Colonic mucosa (tissue), 4 donors: Measurements from ENCODE around the gene ABHD3. TPM values are rescaled to one million over a fixed set of nuclear protein-coding genes. Genes with fewer than 3 reads are reported as not detected.

Source experiments
- DNase-seq: peaks from one replicate; pipeline ENCODE4 v3.0.0-alpha.2; 2020
- H3K27ac ChIP-seq: fragments of 200-600 bp; one replicate; pipeline ENCODE4 v1.8.0; 2021
- H3K27me3 ChIP-seq: fragments of 200-600 bp; one replicate; pipeline ENCODE4 v1.8.0; 2021
- H3K36me3 ChIP-seq: fragments of 200-600 bp; one replicate; pipeline ENCODE4 v1.8.0; 2021
- H3K4me1 ChIP-seq: fragments of 200-600 bp; one replicate; pipeline ENCODE4 v1.8.0; 2021; ENCODE audit warnings: mild to moderate bottlenecking
- H3K4me3 ChIP-seq: fragments of 200-600 bp; one replicate; pipeline ENCODE4 v1.8.0; 2021
- H3K9ac ChIP-seq, 2 donors: one replicate each; pipeline ENCODE4 v1.7.0; 2013; ENCODE audit warnings: control low read depth in 2 of 2, low read depth in 2 of 2, low read length in 2 of 2
- H3K9me3 ChIP-seq: fragments of 200-600 bp; one replicate; pipeline ENCODE4 v1.8.0; 2021
- CTCF ChIP-seq: fragments of 200-600 bp; IDR thresholded peaks from one replicate; pipeline ENCODE4 v1.8.0; 2022; ENCODE audit warnings: antibody characterized with exemption, mild to moderate bottlenecking
- intact Hi-C: fragments of 100-400 bp; cut with DNase I; formaldehyde crosslinking; loops from one replicate; pipeline ENCODE4 v1.14.1; 2022
- total RNA-seq, 2 donors: library from RNA; stranded (reverse); fragmentation: NEBNext Ultra II Directional in 1 of 2; extraction: Animal tissue kit (Norgen Biotek cat#: 25700) in 1 of 2; gene quantifications; one replicate each; pipeline ENCODE4 v1.2.1, GENCODE V29; 2021
- donor health status: healthy.
- donor health status: DM: no; HTN: no; CAD: no.
- donor health status: DM: no; HTN: no; CAD: no.

ABHD3 gene
- total RNA-seq, 2 donors from 2014 or later: 69.3 to 105 TPM

- H3K4me3 ChIP-seq: peak overlapping the region; percentile 88
- TF ChIP-seq CTCF: no peak
- intact Hi-C loops: loop anchor here (5.0 kb wide), 1 partner anchor 130 kb away; the partner anchor contains the start of gene SNRPD1
- no peak overlapping the region for H3K27ac ChIP-seq
- H3K27me3 ChIP-seq: no peaks in the 10 kb centered on the region
- peak overlapping the region; percentile 79 to 83 for H3K9ac ChIP-seq
- no peaks in the 10 kb centered on the region for H3K9me3 ChIP-seq
- no peaks in the 10 kb centered on the region for H3K36me3 ChIP-seq
- H3K4me1 ChIP-seq: no peaks in the 10 kb centered on the region
- DNase-seq: no peak
Measured at GRCh38 chr18:21742315-21742687, 37.7 kb upstream of the ABHD3 start.

GRCh38 chr18:21741562-21742314 is 37.2 kb upstream of the ABHD3 start:
- Histone ChIP-seq H3K4me1 (no peaks in the 10 kb centered on the region), H3K4me3 (peak overlapping the region; percentile 88), H3K36me3 (no peaks in the 10 kb centered on the region), H3K27ac (peak overlapping the region; percentile 99), H3K27me3 (no peaks in the 10 kb centered on the region), H3K9me3 (no peaks in the 10 kb centered on the region), H3K9ac (peak overlapping the region; percentile 79 to 83)
- intact Hi-C loops: loop anchor here (5.0 kb wide), 1 partner anchor 129 kb away; the partner anchor contains the start of gene SNRPD1
- peak; percentile 27 for DNase-seq
- TF ChIP-seq CTCF: no peak

- peak overlapping the region; percentile 83 to 89 for H3K9ac ChIP-seq
- TF ChIP-seq CTCF: no peak
- H3K27ac ChIP-seq: peak overlapping the region; percentile 99
- H3K4me1 ChIP-seq: no peaks in the 10 kb centered on the region
- peak overlapping the region; percentile 88 for H3K4me3 ChIP-seq
- H3K36me3 ChIP-seq: no peaks in the 10 kb centered on the region
- intact Hi-C loops: loop anchor here (5.0 kb wide), 1 partner anchor 129 kb away; the partner anchor contains the start of gene SNRPD1
- no peaks in the 10 kb centered on the region for H3K27me3 ChIP-seq
- no peaks in the 10 kb centered on the region for H3K9me3 ChIP-seq
- peak; percentile 49 for DNase-seq
Measured at GRCh38 chr18:21741312-21741561, 36.7 kb upstream of the ABHD3 start.

- peak within 1 kb of the TSS; percentile 83 to 89 for H3K9ac ChIP-seq
Measured at GRCh38 chr18:21740538-21741311, 36.2 kb upstream of the ABHD3 start, which contains the start of gene MIB1. MIB1 (plus strand) TSS chr18:21740792; CDS start chr18:21741584, 792 bp downstream.

More at GRCh38 chr18:21740538-21741311, 36.2 kb upstream of the ABHD3 start, which contains the start of gene MIB1:
- H3K27me3 ChIP-seq: no peaks in the 10 kb centered on the region
- no peak for TF ChIP-seq CTCF
- H3K36me3 ChIP-seq: no peaks in the 10 kb centered on the region
- H3K9me3 ChIP-seq: no peaks in the 10 kb centered on the region
- peak within 1 kb of the TSS; percentile 88 for H3K4me3 ChIP-seq
- intact Hi-C loops: loop anchor here (5.0 kb wide), 1 partner anchor 128 kb away; the partner anchor contains the start of gene SNRPD1
- H3K27ac ChIP-seq: peak within 1 kb of the TSS; percentile 99
- H3K4me1 ChIP-seq: no peaks in the 10 kb centered on the region
- peak; percentile 99 for DNase-seq
